ENCODE data around the gene FAM163B. TPM values are rescaled to one million over a fixed set of nuclear protein-coding genes. Genes with fewer than 3 reads are reported as not detected.

The FAM163B gene
- total RNA-seq, 1 donor from 2014 or later = not detected

- intact Hi-C loops (cut with micrococcal nuclease) = no loop called here
- DNase-seq (no peak), ATAC-seq (no peak)
Measured at GRCh38 chr9:133562611-133563290, 46.4 kb downstream of the FAM163B start.

- intact Hi-C loops (cut with micrococcal nuclease) = no loop called here
- DNase-seq (no peak), ATAC-seq (no peak)
Measured at GRCh38 chr9:133561976-133562554, 47.1 kb downstream of the FAM163B start.

- intact Hi-C loops (cut with micrococcal nuclease) = no loop called here
- DNase-seq (no peak), ATAC-seq (no peak)
Measured at GRCh38 chr9:133560944-133561343, 48.2 kb downstream of the FAM163B start.

- ATAC-seq (peak; percentile 60), DNase-seq (peak; percentile 70)
- intact Hi-C loops (cut with micrococcal nuclease) = no loop called here
Measured at GRCh38 chr9:133560311-133560710, 48.9 kb downstream of the FAM163B start.

- ATAC-seq (peak; percentile 56), DNase-seq (no peak)
- intact Hi-C loops (cut with micrococcal nuclease) = no loop called here
Measured at GRCh38 chr9:133558191-133559126, 50.7 kb downstream of the FAM163B start.

- DNase-seq (no peak), ATAC-seq (no peak)
- intact Hi-C loops (cut with micrococcal nuclease) = no loop called here
Measured at GRCh38 chr9:133557581-133557980, 51.6 kb downstream of the FAM163B start.

GRCh38 chr9:133556354-133556753 lies 52.8 kb downstream of the FAM163B start:
- ATAC-seq (no peak), DNase-seq (no peak)
- intact Hi-C loops (cut with micrococcal nuclease) = no loop called here

GRCh38 chr9:133554729-133555128 lies 54.5 kb downstream of the FAM163B start:
- intact Hi-C loops (cut with micrococcal nuclease) = no loop called here
- DNase-seq = no peak
- no peak for ATAC-seq

GRCh38 chr9:133553973-133554713 lies 55.0 kb downstream of the FAM163B start:
- intact Hi-C loops (cut with micrococcal nuclease) = no loop called here
- ATAC-seq (no peak), DNase-seq (no peak)

- intact Hi-C loops (cut with micrococcal nuclease) = no loop called here
- ATAC-seq = no peak
- no peak for DNase-seq
Measured at GRCh38 chr9:133553123-133553522, 56.1 kb downstream of the FAM163B start.

- intact Hi-C loops (cut with micrococcal nuclease) = no loop called here
- ATAC-seq (no peak), DNase-seq (no peak)
Measured at GRCh38 chr9:133552236-133552635, 57.0 kb downstream of the FAM163B start.

GRCh38 chr9:133551446-133551845 lies 57.7 kb downstream of the FAM163B start:
- no peak for ATAC-seq
- intact Hi-C loops (cut with micrococcal nuclease) = no loop called here
- no peak for DNase-seq

- DNase-seq (no peak), ATAC-seq (no peak)
- intact Hi-C loops (cut with micrococcal nuclease) = no loop called here
Measured at GRCh38 chr9:133547116-133547515, 62.1 kb downstream of the FAM163B start.

GRCh38 chr9:133546287-133546680 lies 62.9 kb downstream of the FAM163B start:
- intact Hi-C loops (cut with micrococcal nuclease) = no loop called here
- DNase-seq (no peak), ATAC-seq (no peak)

- DNase-seq (peak; percentile 62), ATAC-seq (peak; percentile 58)
- intact Hi-C loops (cut with micrococcal nuclease) = no loop called here
Measured at GRCh38 chr9:133545494-133546286, 63.5 kb downstream of the FAM163B start.

GRCh38 chr9:133543772-133544467 lies 65.3 kb downstream of the FAM163B start:
- intact Hi-C loops (cut with micrococcal nuclease) = no loop called here
- no peak for ATAC-seq
- DNase-seq = no peak

GRCh38 chr9:133542002-133542401 lies 67.2 kb downstream of the FAM163B start:
- intact Hi-C loops (cut with micrococcal nuclease) = no loop called here
- no peak for DNase-seq
- ATAC-seq = no peak

- DNase-seq (no peak), ATAC-seq (no peak)
- intact Hi-C loops (cut with micrococcal nuclease) = no loop called here
Measured at GRCh38 chr9:133540698-133541025, 68.5 kb downstream of the FAM163B start.

All from left ventricle myocardium superior (tissue), 1 donor.